GDM1 (cell line): Measurements from ENCODE around the gene GNG7.
"Not testable (repeated sequence)": the region's sequence is repeated elsewhere in the genome, so short reads cannot be mapped to it uniquely, and the experiment has no call there.

Experiments
- DNase-seq: peaks from one replicate; lab custom pipeline; 2025; lab: John Stamatoyannopoulos, UW

Gene GNG7

GRCh38 chr19:2484178-2484937 lies 218.1 kb downstream of the GNG7 start:
- no peak for DNase-seq

- DNase-seq = no peak
Measured at GRCh38 chr19:2483484-2484151, 218.9 kb downstream of the GNG7 start.

GRCh38 chr19:2483084-2483483 lies 219.4 kb downstream of the GNG7 start:
- no peak for DNase-seq

- no peak for DNase-seq
Measured at GRCh38 chr19:2482354-2483038, 220.0 kb downstream of the GNG7 start.

- no peak for DNase-seq
Measured at GRCh38 chr19:2481466-2481865, 221.0 kb downstream of the GNG7 start.

- no peak for DNase-seq
Measured at GRCh38 chr19:2479556-2480194, 222.8 kb downstream of the GNG7 start.

GRCh38 chr19:2478756-2479555 lies 223.5 kb downstream of the GNG7 start:
- peak; percentile 25 for DNase-seq

GRCh38 chr19:2478278-2478755 lies 224.2 kb downstream of the GNG7 start:
- no peak for DNase-seq

- DNase-seq = no peak
Measured at GRCh38 chr19:2477732-2478191, 224.7 kb downstream of the GNG7 start.

GRCh38 chr19:2477141-2477710 lies 225.3 kb downstream of the GNG7 start:
- no peak for DNase-seq

- no peak for DNase-seq
Measured at GRCh38 chr19:2476451-2477140, 225.9 kb downstream of the GNG7 start.

- DNase-seq = peak; percentile 95
Measured at GRCh38 chr19:2475702-2476450, 226.6 kb downstream of the GNG7 start, which contains the start of gene GADD45B. Gene GADD45B, plus strand, starts transcription at chr19:2476127. Its CDS starts 232 bp downstream, at chr19:2476359.

- DNase-seq = peak; percentile 49
Measured at GRCh38 chr19:2475018-2475701, 227.3 kb downstream of the GNG7 start.

GRCh38 chr19:2474232-2475017 lies 228.1 kb downstream of the GNG7 start:
- DNase-seq = peak; percentile 60

- DNase-seq = not testable (repeated sequence)
Measured at GRCh38 chr19:2469915-2470200, 232.6 kb downstream of the GNG7 start.

- DNase-seq = no peak
Measured at GRCh38 chr19:2469102-2469914, 233.2 kb downstream of the GNG7 start.

GRCh38 chr19:2468596-2468995 lies 233.9 kb downstream of the GNG7 start:
- no peak for DNase-seq
